NK-92 (cell line): ENCODE results near the gene ST3GAL5.

Source experiments
- DNase-seq: peaks from one replicate; lab custom pipeline; 2025; ENCODE audit not compliant: unreplicated experiment; lab: John Stamatoyannopoulos, UW

ST3GAL5 gene

GRCh38 chr2:85811180-85812093 lies 77.4 kb downstream of the ST3GAL5 start:
- DNase-seq = no peak

DNA sequence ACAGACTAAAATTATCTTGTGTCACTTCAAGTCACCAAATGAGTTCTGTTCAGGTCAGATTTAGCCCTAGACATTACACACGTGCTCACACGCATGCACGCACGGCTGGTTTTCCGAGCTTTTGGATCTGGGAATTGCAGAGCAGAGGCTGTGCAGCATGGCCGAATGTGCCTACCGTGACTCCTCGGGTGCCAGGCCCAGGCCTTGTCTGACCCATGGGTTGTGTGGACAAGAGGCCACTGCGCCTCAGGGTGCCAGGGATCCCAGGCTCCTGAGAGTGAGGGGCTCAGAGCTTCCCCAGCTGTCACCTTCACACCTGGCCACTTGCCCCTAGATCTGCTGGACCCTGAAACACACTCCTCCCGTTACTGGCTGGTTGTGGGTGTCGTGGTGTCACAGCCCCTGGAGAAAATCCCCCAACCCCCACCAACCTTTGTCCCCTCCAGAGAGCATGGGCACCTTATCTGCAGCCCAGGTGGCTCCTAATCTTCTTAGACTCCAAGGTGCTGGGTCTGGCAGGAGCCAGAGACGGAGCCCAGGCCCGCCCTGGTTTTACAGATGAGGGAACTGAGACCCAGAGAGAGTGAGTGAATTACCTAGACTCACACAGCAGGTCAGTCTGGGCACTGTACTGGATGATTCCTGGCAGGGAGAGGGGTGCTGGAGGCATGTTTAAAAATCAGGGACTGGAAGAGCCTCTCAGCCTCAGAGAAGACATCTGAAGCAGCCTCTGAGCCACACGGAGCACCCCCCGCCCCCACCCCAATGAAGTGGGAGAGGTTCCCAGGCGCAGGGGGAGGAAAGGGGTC lies 78.2 kb downstream of the ST3GAL5 start:
- DNase-seq = no peak

GRCh38 chr2:85807756-85808155 lies 81.0 kb downstream of the ST3GAL5 start:
- DNase-seq = no peak

- no peak for DNase-seq
These were observed 82.3 kb downstream of the ST3GAL5 start for GRCh38 chr2:85806358-85807118.

DNA sequence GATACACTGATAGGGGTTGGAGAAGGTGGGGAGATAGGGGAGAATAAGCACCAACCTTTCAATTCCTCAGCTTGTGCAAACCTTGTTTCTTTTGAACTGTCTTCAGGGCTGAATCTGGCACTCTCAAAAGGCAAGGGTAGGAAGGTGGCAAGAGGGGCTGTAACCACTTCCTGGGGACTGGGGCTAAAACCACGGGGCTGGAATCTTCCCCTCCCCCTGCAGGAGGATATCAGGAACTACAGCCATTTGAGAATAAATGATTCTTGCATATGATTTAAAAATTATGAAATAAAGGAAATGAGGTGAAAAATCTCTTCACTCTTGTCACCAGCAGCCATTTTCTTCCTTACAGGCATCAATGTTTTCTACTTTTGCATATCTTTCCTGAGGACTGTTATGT lies 84.2 kb downstream of the ST3GAL5 start:
- no peak for DNase-seq

GRCh38 chr2:85803704-85804425 lies 84.9 kb downstream of the ST3GAL5 start:
- DNase-seq = no peak

DNA sequence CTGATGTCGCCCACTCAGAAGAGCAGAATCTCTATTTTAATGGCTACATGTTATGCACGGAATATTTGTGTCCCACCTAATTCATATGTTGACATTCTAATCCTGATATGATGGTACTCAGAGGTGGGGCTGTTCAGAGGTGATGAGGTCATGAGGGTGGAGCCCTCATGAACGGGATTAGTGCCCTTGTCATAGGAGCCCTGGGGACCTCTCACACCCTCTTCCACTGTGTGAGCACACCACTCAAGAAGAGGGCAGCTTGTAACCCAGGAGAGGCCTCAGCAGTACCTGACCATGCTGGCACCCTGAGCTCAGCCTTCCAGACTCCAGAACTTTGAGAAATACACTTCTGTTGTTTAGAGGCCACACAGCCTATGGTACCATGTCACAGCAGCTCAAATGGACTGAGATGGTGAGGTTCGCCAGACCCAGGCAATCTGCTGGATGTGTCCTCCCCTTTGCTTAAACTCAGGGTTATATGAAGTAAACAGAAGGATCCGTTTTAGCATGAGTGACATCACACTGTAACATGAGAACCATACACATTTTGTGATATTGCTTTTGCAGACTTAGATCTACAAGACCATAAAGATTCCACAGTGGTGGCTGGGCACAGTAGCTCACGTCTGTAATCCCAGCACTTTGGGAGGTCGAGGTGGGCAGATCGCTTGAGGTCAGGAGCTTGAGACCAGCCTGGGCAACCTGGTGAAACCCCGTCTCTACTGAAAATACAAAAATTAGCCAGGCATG lies 86.3 kb downstream of the ST3GAL5 start:
- no peak for DNase-seq

DNA sequence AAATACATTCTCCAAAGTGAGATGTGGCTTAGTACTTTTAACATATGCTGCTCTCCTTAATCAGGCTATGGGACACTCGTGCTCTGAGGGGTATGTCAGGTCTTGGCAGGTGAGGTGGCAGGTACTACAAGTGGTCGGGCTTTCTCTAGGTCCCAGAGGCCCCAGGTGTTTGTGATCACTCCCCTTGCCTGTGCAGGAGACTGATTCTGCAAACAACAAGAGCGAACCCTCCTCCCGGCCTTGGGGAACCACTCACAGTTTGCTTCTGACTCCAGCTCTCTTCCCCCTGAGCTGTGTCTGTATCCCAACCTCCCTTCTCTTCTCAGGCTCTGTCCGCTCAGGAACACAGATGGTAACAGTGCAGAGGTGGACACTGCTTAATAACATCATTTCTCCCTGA lies 86.9 kb downstream of the ST3GAL5 start:
- no peak for DNase-seq

- no peak for DNase-seq
These were observed 88.2 kb downstream of the ST3GAL5 start for GRCh38 chr2:85800586-85800985.

- no peak for DNase-seq
These were observed 89.4 kb downstream of the ST3GAL5 start for GRCh38 chr2:85799215-85799956.

- no peak for DNase-seq
These were observed 90.9 kb downstream of the ST3GAL5 start for GRCh38 chr2:85797921-85798320.

- no peak for DNase-seq
These were observed 91.5 kb downstream of the ST3GAL5 start for GRCh38 chr2:85797263-85797660.

DNA sequence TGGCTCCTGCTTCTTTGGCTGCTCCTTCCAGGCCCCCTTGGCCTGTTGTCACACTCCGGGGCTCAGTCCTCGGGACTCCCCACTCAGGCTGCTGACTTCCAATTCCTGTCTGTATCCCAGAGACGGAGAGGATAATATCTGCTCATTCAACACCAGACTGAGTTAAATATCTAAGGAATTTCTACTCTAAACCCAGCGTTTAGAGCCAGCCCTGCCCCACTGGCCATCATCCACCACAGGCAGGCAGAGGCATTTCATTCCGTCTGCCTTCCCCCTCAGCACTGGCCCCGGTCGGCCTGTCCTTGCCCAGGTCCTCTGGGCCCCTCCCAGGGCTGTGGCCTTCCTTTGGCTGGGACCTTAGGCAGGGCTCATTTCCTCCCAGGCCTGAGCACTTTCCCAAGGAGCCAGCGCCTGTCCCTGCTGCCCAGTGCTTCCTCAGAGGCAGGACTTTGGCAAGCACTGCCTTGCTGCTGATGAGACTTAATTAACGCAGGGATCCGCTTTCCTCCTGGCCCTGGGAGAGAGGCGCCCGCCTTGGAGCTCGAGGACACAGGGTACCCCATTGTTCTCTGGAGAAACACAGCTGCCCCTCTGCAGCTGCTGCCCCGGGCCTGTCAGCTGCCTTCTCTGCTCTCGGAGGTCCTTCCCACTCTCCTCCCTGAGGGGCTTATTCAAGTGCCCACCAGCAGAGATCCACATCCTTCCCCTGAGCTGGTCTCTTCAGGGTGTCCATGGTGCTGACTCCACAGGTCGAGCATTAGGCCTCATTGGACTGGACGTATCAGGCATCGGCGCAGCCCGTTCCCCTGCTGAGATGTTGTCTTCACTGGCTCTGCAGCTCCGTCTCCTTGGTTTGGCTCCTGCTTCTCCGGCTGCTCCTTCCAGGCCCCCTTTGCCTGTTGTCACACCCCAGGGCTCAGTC lies 92.2 kb downstream of the ST3GAL5 start:
- no peak for DNase-seq

DNA sequence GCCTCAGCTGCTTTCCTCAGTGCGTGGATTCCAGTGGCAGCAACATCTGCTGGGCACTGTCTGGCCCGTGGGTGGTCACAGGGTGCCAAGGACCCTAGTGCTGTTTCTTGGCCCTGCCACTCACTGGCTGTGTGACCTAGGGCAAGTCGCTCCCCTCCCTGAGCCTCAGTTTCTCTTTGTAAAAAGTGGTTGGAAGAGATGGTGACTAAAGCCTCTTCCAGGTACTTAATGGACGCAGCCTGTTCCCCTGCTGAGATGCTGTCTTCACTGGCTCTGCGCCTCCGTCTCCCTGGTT lies 92.8 kb downstream of the ST3GAL5 start:
- DNase-seq = no peak

- DNase-seq = no peak
These were observed 93.3 kb downstream of the ST3GAL5 start for GRCh38 chr2:85795331-85796045.

DNA sequence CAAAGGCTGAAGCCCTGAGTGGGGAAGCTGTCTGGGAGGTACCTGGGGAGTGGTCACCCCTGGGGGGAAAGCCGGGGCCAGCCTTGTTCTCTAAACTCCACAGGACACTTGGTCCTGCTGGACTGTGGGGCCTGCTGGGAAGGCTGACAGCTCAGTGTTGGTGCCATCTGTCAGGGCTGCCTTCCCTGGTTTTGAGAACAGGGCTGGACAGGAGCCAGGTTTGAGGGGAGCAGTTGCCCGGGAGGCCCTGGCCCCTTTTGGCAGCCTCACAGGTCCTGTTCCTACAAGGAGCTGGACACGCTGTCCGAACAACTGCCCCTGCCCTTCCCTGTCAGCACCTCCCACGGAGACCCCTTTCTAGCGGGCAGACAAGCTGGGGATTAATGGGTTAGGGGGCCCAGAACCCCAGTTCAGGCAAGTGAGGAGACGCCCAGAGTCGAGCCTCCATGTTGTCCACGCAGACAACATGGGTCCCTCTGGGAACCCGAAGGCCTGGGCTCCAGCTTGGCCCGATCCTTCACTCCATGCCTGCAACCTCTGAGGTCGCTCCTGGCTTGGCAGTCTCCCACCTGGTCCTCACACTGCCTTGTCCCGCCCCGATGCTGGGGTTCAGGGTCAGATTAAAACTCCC lies 94.2 kb downstream of the ST3GAL5 start:
- no peak for DNase-seq

DNA sequence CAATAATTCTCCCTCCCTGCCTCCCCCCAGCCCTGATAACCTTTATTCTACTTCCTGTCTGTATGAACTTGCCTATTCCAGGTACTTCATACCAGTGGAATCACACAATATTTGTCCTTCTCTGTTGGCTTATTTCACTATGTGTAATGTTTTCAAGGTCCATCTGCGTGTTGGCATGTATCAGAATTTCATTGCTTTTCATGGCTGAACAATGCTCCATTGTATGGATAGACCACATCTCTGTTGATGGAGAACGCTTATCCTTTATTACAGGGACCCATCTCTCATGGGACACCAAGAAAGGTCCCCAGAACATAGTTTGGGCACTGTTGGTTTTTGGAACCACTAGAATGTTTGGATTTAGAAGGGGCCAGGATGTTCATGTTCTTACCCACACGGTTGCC lies 94.8 kb downstream of the ST3GAL5 start:
- no peak for DNase-seq
